NB4 (cell line): ENCODE measurements around the gene MYH10.

ENCODE experiments used
- DNase-seq: peaks from one replicate; pipeline ENCODE4 v3.0.0; 2010; ENCODE audit warnings: low read depth
- H3K4me3 ChIP-seq: one replicate; pipeline ENCODE4 v1.5.1; 2011; ENCODE audit warnings: mild to moderate bottlenecking, low read depth, low read length, moderate library complexity
- MYC ChIP-seq: IDR thresholded peaks from 2 replicates; pipeline ENCODE4 v1.6.1; 2011; ENCODE audit warnings: low read depth, low read length
- POLR2A ChIP-seq: IDR thresholded peaks from 2 replicates; pipeline ENCODE4 v1.6.1; 2011; ENCODE audit warnings: mild to moderate bottlenecking; ENCODE audit not compliant: insufficient read length; ENCODE audit errors: extremely low read depth
- TF ChIP-seq, protein P1 (sequence below): IDR thresholded peaks from 2 replicates; pipeline ENCODE4 v1.6.1; 2011; ENCODE audit warnings: low read depth, low read length
- TF ChIP-seq, protein P2 (sequence below): IDR thresholded peaks from one replicate; pipeline ENCODE4 v1.5.1; 2012; ENCODE audit warnings: low read depth, low read length

Gene MYH10

DNA sequence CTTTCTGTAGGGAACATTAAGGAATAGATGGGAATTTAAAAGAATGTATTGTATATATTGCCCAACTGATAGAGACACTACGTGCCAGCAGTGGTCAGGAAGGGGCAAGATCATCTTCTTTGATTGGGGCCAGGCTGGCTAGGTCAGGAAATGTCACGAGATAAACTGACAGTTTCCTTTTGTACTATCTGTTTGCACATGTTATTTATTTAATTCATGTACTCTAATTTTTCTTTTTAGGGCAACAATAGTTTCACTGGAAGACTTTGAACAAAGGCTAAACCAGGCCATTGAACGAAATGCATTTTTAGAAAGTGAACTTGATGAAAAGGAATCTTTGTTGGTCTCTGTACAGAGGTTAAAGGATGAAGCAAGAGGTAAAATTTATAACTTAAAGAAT is 182.2 kb downstream of the MYH10 start:
- DNase-seq, result no peak
- TF ChIP-seq MYC (no peak), POLR2A (no peak)
- TF ChIP-seq, protein P1, sequence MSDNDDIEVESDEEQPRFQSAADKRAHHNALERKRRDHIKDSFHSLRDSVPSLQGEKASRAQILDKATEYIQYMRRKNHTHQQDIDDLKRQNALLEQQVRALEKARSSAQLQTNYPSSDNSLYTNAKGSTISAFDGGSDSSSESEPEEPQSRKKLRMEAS, result no peak
- TF ChIP-seq, protein P2, sequence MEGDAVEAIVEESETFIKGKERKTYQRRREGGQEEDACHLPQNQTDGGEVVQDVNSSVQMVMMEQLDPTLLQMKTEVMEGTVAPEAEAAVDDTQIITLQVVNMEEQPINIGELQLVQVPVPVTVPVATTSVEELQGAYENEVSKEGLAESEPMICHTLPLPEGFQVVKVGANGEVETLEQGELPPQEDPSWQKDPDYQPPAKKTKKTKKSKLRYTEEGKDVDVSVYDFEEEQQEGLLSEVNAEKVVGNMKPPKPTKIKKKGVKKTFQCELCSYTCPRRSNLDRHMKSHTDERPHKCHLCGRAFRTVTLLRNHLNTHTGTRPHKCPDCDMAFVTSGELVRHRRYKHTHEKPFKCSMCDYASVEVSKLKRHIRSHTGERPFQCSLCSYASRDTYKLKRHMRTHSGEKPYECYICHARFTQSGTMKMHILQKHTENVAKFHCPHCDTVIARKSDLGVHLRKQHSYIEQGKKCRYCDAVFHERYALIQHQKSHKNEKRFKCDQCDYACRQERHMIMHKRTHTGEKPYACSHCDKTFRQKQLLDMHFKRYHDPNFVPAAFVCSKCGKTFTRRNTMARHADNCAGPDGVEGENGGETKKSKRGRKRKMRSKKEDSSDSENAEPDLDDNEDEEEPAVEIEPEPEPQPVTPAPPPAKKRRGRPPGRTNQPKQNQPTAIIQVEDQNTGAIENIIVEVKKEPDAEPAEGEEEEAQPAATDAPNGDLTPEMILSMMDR, result no peak
- H3K4me3 ChIP-seq, result no peak overlapping the region

DNA sequence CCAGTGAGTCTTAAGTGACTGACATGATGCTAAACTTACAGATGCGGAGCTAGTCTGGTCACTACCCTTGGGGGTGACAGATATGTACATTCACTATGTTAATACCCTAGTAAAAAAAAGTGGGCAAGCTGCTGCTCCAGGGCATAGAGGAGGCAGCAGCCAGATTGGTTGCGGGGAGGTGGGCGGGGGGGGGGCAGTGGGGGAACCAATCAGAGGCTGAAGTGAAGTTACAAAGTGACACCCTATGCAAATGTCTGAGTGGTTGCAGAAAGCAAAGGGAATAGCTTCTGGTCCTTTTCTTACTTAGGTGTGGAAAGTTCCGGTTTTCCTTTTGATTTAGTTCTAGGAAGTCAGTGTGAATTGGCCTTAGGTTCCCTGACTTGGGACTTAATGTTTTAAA is 182.7 kb downstream of the MYH10 start:
- no peak overlapping the region for H3K4me3 ChIP-seq
- no peak for DNase-seq
- TF ChIP-seq, protein P1, result no peak
- no peak for TF ChIP-seq MYC
- TF ChIP-seq POLR2A, result no peak
- TF ChIP-seq, protein P2, result no peak

DNA sequence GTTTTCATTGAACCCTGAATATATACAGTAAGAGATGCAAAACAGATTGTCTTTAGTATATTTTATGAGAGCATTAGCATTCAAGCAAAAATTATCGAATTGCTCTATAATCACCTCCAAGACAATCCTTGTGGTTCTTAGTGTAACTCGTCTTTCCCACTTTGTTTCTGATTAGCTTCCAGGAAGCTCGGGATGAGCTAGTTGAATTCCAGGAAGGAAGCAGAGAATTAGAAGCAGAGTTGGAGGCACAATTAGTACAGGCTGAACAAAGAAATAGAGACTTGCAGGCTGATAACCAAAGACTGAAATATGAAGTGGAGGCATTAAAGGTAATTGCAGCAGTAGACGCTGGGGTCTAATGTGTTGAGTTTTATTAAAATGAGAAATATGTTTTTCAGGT is 185.0 kb downstream of the MYH10 start:
- no peak overlapping the region for H3K4me3 ChIP-seq
- no peak for TF ChIP-seq POLR2A
- TF ChIP-seq MYC, result no peak
- TF ChIP-seq, protein P2, result no peak
- TF ChIP-seq, protein P1, result no peak
- DNase-seq, result no peak

DNA sequence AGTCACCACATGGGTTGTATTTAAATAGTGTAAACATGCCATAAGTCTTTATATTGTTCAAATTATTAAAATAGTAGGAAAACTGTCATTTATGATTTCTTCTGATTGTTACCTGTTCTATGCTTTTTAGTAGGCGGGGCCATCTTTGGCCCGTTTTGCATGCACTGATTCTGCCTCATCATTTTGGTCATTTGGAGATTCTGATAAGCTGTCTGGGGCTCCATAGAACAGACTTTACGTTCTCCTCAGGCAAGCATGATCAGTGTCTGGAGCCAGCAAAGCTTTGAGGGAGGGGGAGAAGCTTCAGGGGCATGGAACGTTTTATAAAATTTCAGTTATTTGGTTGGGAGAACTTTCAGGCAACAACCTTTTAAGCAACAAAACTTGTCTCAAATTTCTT is 186.0 kb downstream of the MYH10 start:
- no peak for DNase-seq
- TF ChIP-seq POLR2A, result no peak
- TF ChIP-seq, protein P1, result no peak
- TF ChIP-seq, protein P2, result no peak
- H3K4me3 ChIP-seq, result no peak overlapping the region

DNA sequence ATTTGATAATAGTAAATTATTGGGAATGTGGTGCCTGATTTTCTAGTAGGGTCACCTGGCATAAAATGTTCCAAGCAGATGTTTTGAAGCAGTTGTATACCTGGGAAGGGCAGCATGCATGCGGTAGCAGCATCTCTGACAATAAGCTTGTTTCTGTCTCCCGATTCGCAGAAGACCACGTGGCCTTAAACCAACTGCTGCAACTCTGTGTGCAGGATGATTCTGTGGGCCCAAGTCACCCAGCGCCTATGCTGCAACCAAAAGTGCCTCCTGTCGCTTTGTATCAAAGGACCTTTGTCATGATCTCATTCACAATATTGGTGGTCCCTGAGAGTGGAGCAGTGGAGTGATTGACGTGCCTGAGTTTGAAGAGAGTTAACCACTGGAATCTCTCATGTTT is 186.8 kb downstream of the MYH10 start:
- DNase-seq, result no peak
- TF ChIP-seq MYC (no peak), POLR2A (no peak)
- TF ChIP-seq, protein P2, result no peak
- TF ChIP-seq, protein P1, result no peak
- H3K4me3 ChIP-seq, result no peak overlapping the region

DNA sequence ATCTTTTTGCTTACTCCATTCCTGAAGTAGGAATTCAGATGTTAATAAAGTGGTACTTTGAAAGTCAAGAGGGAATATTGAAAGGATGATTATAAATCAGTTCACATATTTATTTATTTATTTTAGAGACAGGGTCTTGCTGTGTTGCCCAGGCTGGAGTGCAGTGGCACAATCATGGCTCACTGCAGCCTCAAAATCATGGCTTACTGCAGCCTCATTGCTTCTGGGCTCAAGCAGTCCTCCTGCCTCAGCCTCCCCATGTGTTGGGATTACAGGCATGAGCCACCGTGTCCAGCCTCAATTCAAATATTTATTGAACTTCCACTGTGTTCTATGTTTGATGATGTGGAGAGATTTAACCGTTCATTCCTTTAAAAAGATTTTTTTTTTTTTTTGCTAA is 188.2 kb downstream of the MYH10 start:
- no peak for DNase-seq
- no peak overlapping the region for H3K4me3 ChIP-seq
- no peak for TF ChIP-seq MYC
- TF ChIP-seq, protein P1, result no peak
- TF ChIP-seq POLR2A, result no peak
- TF ChIP-seq, protein P2, result no peak
